Caco-2 (cell line): ENCODE data around the gene TRNAU1AP. TPM values are rescaled to one million over a fixed set of nuclear protein-coding genes. Genes with fewer than 3 reads are reported as not detected.

ENCODE experiments used
- BruUV-seq: library from RNA; stranded (reverse); fragments of 400-500 nt; replicated peaks from 2 replicates; lab custom pipeline; 2021; lab: Mats Ljungman, UMichigan
- CTCF ChIA-PET: fragments of 300-600 bp; sonication (Branson Sonifier 250); formaldehyde crosslinking; loops from one replicate; lab custom pipeline; 2022; ENCODE audit warnings: antibody characterized with exemption; lab: Charles Lee
- POLR2A ChIA-PET: fragments of 300-600 bp; sonication (Branson Sonifier 250); formaldehyde crosslinking; loops from one replicate; lab custom pipeline; 2022; ENCODE audit warnings: antibody characterized with exemption; lab: Charles Lee
- DNase-seq, 2 experiments: peaks; one replicate each; pipeline versions ENCODE4 v3.0.0 to v3.0.0-alpha.2; 2020 to 2022
- H3K27me3 ChIP-seq: replicated peaks from 2 replicates; pipeline ENCODE4 v1.6.0; 2011; ENCODE audit warnings: low read length; ENCODE audit not compliant: control insufficient read depth, insufficient read depth
- H3K36me3 ChIP-seq: 2 replicates; pipeline ENCODE4 v1.5.1; 2011; ENCODE audit warnings: low read length; ENCODE audit not compliant: control insufficient read depth, insufficient read depth
- H3K4me1 ChIP-seq: fragments of 250-450 bp; sonication (Bioruptor Pico); 2 replicates; pipeline ENCODE4 v1.5.1; 2020; ENCODE audit warnings: mild to moderate bottlenecking
- H3K4me3 ChIP-seq: 2 replicates; pipeline ENCODE4 v1.5.1; 2011; ENCODE audit warnings: low read depth, mild to moderate bottlenecking, control low read depth, low read length
- H3K9me3 ChIP-seq: fragments of 250-450 bp; sonication (Bioruptor Pico); 2 replicates; pipeline ENCODE4 v1.5.1; 2020; ENCODE audit warnings: mild to moderate bottlenecking, moderate library complexity
- H3K27ac Mint-ChIP-seq: one replicate; pipeline ENCODE4 v1.8.0; 2022; ENCODE audit warnings: mixed read lengths; ENCODE audit not compliant: unreplicated experiment
- H3K27me3 Mint-ChIP-seq: one replicate; pipeline ENCODE4 v1.8.0; 2022; ENCODE audit warnings: mixed read lengths; ENCODE audit not compliant: insufficient read depth, unreplicated experiment
- H3K36me3 Mint-ChIP-seq: one replicate; pipeline ENCODE4 v1.8.0; 2022; ENCODE audit warnings: mild to moderate bottlenecking, mixed read lengths; ENCODE audit not compliant: insufficient read depth, unreplicated experiment
- H3K4me1 Mint-ChIP-seq: one replicate; pipeline ENCODE4 v1.8.0; 2022; ENCODE audit warnings: low read depth, mixed read lengths; ENCODE audit not compliant: unreplicated experiment
- H3K4me3 Mint-ChIP-seq: one replicate; pipeline ENCODE4 v1.8.0; 2022; ENCODE audit warnings: mild to moderate bottlenecking, moderate library complexity, mixed read lengths; ENCODE audit not compliant: unreplicated experiment
- H3K9me3 Mint-ChIP-seq: one replicate; pipeline ENCODE4 v1.8.0; 2022; ENCODE audit warnings: mixed read lengths; ENCODE audit not compliant: unreplicated experiment
- CTCF ChIP-seq, 2 experiments: fragments of 200-600 bp in 1 of 2; IDR thresholded peaks; 1 replicate in 1 of 2; 2 replicates in 1 of 2; pipeline versions ENCODE4 v1.5.1 to v1.8.0; 2011 to 2022; ENCODE audit warnings: antibody characterized with exemption in 1 of 2, control low read depth in 1 of 2, inconsistent platforms in 1 of 2, low read depth in 1 of 2, low read length in 1 of 2, mild to moderate bottlenecking in 1 of 2, moderate library complexity in 1 of 2; ENCODE audit not compliant: insufficient read depth in 1 of 2, severe bottlenecking in 1 of 2, unreplicated experiment in 1 of 2
- intact Hi-C: fragments of 100-400 bp; cut with micrococcal nuclease; formaldehyde crosslinking; loops from one replicate; pipeline ENCODE4 v1.10.0; 2022; ENCODE audit not compliant: unreplicated experiment
- total RNA-seq: library from RNA; stranded (reverse); gene quantifications from 2 replicates; pipeline ENCODE4 v1.2.3, GENCODE V29; 2022

TRNAU1AP gene
- total RNA-seq, 1 experiment from 2014 or later: 23.1 TPM

- DNase-seq: no peak
- intact Hi-C loops: no loop called here
- peak overlapping the region; percentile 89 for H3K4me3 Mint-ChIP-seq
- TF ChIP-seq CTCF (IDR thresholded peaks at IDR 0.05; ENCODE audit: insufficient read depth in 1 of 2, low read depth in 1 of 2, low read length in 1 of 2, severe bottlenecking in 1 of 2, unreplicated experiment in 1 of 2): no peak
- H3K9me3 Mint-ChIP-seq: no peaks in the 10 kb centered on the region
- H3K36me3 ChIP-seq: peaks cover 3% of the 10 kb centered on the region; the same call in 1 of the 2 replicates
- H3K27me3 Mint-ChIP-seq: no peaks in the 10 kb centered on the region
- no peaks in the 10 kb centered on the region for H3K27me3 ChIP-seq
- no TSS peak for BruUV-seq
- H3K4me1 Mint-ChIP-seq: no peaks in the 10 kb centered on the region
- no peaks in the 10 kb centered on the region for H3K9me3 ChIP-seq
- peak overlapping the region; percentile 96 for H3K27ac Mint-ChIP-seq
- peaks cover 25% of the 10 kb centered on the region for H3K4me1 ChIP-seq
- CTCF ChIA-PET: no interaction called here
- POLR2A ChIA-PET: interaction anchor here (1.0 kb wide), 1 partner anchor 74 kb away, joined by 5 read pairs; no protein-coding TSS in a partner anchor
- peaks cover 76% of the 10 kb centered on the region for H3K36me3 Mint-ChIP-seq
- H3K4me3 ChIP-seq: peak overlapping the region; percentile 73
Observed at GRCh38 chr1:28507646-28508434, 45.0 kb upstream of the TRNAU1AP start.

- peak overlapping the region; percentile 89 for H3K4me3 Mint-ChIP-seq
- intact Hi-C loops: no loop called here
- peaks cover 81% of the 10 kb centered on the region for H3K36me3 Mint-ChIP-seq
- no peak for TF ChIP-seq CTCF (IDR thresholded peaks at IDR 0.05; ENCODE audit: insufficient read depth in 1 of 2, low read depth in 1 of 2, low read length in 1 of 2, severe bottlenecking in 1 of 2, unreplicated experiment in 1 of 2)
- H3K27me3 Mint-ChIP-seq: no peaks in the 10 kb centered on the region
- no peak for DNase-seq
- H3K9me3 ChIP-seq: no peaks in the 10 kb centered on the region
- peak overlapping the region; percentile 96 for H3K27ac Mint-ChIP-seq
- H3K4me1 ChIP-seq: peaks cover 25% of the 10 kb centered on the region
- peaks cover 3% of the 10 kb centered on the region; the same call in 1 of the 2 replicates for H3K36me3 ChIP-seq
- H3K9me3 Mint-ChIP-seq: no peaks in the 10 kb centered on the region
- H3K4me1 Mint-ChIP-seq: no peaks in the 10 kb centered on the region
- BruUV-seq: no TSS peak
- POLR2A ChIA-PET: interaction anchor here (1.0 kb wide), 1 partner anchor 73 kb away, joined by 5 read pairs; no protein-coding TSS in a partner anchor
- no peaks in the 10 kb centered on the region for H3K27me3 ChIP-seq
- peak overlapping the region; percentile 73 for H3K4me3 ChIP-seq
- CTCF ChIA-PET: no interaction called here
Observed at GRCh38 chr1:28508435-28508754, 44.5 kb upstream of the TRNAU1AP start.

- ChIA-PET POLR2A (no interaction called here), CTCF (no interaction called here)
- no TSS peak for BruUV-seq
- no peaks in the 10 kb centered on the region for H3K4me1 Mint-ChIP-seq
- no peak for TF ChIP-seq CTCF (IDR thresholded peaks at IDR 0.05; ENCODE audit: insufficient read depth in 1 of 2, low read depth in 1 of 2, low read length in 1 of 2, severe bottlenecking in 1 of 2, unreplicated experiment in 1 of 2)
- peaks cover 3% of the 10 kb centered on the region; the same call in 1 of the 2 replicates for H3K36me3 ChIP-seq
- H3K27ac Mint-ChIP-seq: peak overlapping the region; percentile 96
- H3K4me3 ChIP-seq: no peak overlapping the region
- H3K4me3 Mint-ChIP-seq: peak overlapping the region; percentile 89
- no peaks in the 10 kb centered on the region for H3K27me3 ChIP-seq
- H3K4me1 ChIP-seq: peaks cover 25% of the 10 kb centered on the region
- peaks cover 95% of the 10 kb centered on the region for H3K36me3 Mint-ChIP-seq
- H3K9me3 ChIP-seq: no peaks in the 10 kb centered on the region
- H3K27me3 Mint-ChIP-seq: no peaks in the 10 kb centered on the region
- no peaks in the 10 kb centered on the region for H3K9me3 Mint-ChIP-seq
- no peak for DNase-seq
- intact Hi-C loops: loop anchor here (5.0 kb wide), 1 partner anchor 262 kb away; no protein-coding TSS in a partner anchor
Observed at GRCh38 chr1:28509705-28510272, 43.1 kb upstream of the TRNAU1AP start.
